HTERT RPE-1 (cell line): ENCODE data around the gene PKNOX2.

Experiments
- in situ Hi-C: fragments of 300-500 bp; cut with MboI; formaldehyde crosslinking; loops from 4 replicates; pipeline ENCODE4 v1.14.3; 2020; ENCODE audit warnings: low sequenced_read_pairs

The PKNOX2 gene

DNA sequence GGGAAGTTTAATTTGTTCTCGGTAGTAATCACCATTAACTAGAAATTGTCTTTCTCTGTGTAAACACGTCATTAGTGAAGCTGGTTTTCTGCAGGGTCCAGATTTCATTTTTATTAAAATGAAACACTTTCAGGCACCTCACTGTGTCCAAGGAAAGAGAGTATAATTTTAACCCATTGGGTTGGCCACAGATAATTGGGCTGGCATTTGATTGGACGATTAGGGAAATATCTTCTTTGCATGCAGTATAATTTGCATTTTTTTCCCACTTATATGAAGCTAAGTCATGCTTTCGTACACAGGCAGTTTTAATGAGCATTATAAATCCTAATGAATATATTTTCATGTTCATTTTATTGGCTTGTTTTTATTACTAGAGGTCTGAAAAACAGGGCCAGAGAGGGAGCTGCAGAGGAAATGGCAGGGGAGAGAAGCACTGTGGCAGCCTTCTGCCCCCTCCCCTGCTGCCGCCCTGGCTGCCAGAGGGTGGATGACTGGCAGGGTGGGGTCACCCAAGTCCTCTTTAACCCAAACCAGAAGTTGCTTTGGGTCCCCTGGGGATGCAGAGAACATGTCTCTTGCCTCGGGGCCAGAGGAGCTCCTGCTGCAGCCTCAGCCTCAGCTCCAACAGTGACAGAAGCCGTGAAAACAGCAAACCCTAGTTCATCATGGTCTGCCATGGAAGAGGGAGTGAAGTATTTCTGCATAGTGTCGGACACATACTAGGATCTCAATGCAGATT is 93.9 kb downstream of the PKNOX2 start:
- in situ Hi-C loops, result no loop called here

DNA sequence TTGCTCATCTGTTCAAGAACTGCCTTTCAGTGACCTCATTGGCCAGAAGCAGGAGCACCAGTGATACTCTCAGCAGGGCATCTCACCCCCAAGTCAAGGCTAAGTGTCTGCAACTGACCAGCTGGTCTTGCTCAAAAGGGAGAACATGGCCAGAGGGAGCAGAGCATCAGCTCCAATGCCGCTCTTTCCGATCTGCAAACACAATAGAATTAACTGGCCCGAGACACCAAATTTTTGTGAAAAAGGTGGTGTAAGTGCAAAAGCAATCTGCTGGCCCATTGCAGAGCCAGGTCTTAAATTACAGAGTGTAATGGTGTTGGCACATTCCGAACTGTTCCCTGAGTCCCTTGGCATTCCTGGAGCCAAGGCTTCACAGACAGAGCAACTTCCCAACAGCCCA is 97.0 kb downstream of the PKNOX2 start:
- in situ Hi-C loops, result no loop called here

DNA sequence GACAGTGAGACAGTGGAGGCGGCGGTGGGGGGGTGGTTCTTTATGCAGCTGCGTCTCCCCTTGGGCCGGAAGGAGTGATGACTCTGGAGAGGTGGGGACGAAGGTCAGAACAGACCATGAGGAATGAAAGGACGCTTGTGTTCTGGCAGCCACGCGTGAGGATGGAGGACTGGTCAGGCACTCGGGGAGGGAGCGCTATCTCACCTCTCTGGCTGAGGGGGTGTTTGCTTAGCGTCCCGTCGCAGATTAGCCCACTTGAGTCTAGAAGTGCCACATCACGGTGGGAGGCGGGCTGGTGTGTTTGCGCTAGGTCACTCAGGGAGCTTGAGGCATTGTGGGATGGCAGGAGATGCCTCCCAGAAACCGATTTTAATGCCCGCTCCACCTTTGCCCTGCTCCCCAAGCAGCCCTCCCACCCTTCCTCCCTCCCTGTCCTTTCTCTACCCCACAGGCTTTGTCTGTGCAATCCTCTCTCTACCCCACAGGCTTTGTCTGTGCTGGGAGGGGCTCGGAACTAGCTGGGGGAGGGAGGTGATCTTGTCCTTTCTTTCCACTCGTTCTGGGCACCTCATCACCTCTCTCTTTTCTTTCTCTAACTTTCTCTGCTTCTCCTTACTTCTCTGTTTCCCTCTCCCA is 97.8 kb downstream of the PKNOX2 start:
- in situ Hi-C loops, result no loop called here

DNA sequence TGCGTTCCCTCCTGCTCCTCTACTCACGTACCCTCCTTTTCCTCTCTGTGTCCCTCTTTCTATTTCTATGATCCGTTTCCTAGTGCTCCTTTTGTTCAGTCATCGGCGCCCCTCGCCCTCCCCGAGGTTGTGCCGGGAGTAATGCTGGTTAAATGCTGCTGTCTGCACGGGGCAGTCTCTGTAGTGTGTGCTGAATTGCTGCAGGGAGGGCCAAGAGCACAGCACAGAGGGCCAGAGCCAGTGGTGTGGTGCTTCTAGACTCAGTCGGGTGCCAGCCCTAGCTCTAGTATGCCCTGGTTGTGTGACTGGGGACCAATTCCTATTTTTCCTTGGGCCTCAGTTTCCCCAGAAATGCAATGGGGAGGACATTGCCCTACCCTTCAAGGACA is 98.3 kb downstream of the PKNOX2 start:
- in situ Hi-C loops, result no loop called here

DNA sequence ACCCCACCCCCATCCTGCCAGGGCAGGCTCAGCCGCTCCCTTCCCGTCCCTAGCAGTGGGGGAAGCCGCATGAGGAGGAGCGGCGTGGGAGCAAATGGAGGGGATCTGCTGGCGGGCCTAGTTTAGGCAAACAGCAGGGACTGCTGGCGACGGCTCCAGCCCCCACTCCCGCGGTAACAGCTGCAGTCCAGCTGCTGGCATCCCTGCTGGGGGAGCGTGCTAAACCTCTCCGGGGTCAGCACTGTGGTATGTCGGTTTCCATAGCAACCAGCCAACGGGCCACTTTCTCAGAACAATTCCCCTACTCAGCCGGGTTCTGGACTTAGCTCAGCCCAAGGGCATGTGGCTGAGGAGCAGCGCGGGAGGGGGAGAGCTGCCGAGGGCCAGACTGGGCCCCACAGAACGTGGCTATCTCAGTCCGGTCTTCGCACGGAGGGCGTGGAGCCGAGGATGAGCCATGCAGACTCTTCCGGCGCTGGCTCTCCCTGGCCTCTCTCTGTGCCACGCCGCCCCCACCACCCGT is 98.8 kb downstream of the PKNOX2 start:
- in situ Hi-C loops, result no loop called here

DNA sequence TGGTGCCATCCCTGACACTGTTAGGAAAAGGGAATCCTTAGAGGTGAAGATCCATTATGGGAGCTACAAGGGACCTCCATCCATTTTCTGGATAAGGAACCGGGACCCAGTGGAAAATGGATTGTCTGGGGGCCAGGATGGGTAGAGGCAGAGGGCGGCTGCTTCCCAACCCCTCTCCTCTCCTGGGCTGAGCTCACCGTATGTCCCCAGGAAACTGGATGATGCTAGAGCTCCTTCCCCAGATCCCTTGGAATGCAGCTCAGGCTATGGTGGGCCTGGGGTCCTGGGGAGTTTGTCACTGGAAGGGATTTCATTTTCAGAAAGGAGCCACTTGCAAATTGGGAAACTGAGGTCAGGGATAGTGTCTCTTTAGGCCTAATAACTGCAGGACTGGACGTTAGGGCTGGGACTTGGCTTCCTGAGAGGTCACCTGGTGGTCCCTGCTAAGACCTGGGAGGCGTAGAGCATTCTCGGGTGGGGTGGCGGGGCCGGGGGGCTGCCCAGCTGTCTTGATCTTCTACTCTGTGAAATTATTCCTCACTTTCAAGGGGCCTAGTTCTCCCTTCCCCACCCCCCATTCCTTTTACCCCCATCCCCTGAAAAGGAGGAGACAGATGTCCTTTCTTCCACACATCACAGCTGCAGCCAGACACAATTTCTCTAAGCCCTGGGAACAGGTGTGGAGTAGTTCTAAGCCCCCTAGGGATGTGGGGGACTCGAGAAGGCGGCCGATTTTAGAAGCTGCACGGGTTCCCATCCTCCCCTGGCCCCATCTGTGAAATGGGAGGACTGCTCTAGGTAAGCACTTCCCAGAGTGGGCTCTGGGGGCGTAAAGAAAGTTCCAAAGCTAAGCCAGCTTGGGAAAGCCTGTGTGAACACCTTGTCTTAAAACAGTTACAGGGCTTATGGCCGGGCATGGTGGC is 99.8 kb downstream of the PKNOX2 start:
- in situ Hi-C loops, result no loop called here

DNA sequence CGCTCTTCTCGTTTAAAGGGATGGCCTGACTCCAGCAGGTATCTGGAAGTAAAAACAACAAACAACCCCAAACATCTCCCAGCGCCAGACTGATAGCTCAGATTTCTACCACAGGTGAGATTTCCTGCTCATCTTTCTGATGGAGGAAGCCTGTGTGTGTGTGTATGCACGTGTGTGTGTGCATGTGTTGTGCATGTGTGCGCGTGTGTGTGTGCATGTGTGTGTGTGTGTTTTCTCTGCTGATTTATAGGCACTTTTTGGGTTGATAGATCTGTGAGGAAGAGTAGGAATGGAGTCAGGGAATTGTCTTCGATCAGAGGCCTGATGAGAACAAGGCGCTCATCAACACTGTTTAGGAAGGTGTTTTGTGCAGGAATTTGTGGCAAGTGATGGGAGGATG is 103.0 kb downstream of the PKNOX2 start:
- in situ Hi-C loops, result no loop called here

DNA sequence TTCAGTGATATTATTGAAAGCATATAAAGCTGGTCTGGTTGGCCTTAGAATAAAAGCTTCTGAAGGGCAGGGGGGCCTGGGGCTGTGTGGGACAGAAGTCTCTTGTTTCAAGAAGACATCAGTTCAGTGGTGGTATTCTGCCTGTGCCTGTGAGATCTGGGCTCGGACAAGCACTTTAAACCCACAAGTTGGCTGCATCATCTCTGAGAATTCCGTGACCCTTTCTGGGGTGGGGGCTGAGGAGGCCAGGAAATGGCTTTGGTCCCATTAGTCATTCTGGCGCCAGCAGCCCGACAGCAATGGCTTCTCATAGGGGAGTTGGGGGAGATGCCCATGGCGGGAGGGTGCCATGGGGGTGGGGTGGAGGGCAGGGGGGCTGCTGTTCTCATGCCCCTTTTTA is 104.1 kb downstream of the PKNOX2 start:
- in situ Hi-C loops, result no loop called here

DNA sequence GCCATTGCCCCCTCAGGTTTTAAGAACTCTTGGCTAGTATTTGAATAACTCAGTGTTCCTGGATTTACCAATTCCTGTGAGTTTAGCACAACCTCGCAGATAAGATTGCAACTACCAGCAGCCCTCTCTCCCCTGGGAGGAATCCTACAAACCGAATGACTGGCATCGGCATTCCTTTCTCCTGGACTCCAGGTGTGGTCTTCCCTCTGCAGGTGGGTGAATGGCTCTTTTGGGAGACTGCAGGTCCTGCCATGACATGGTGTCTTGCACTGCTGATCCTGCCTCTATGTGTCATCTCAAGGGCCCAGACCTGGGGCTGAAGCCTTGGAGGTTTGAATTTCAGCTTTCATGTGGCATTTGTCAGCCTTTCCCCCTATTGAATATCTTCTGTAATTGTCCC is 105.6 kb downstream of the PKNOX2 start:
- in situ Hi-C loops, result no loop called here

DNA sequence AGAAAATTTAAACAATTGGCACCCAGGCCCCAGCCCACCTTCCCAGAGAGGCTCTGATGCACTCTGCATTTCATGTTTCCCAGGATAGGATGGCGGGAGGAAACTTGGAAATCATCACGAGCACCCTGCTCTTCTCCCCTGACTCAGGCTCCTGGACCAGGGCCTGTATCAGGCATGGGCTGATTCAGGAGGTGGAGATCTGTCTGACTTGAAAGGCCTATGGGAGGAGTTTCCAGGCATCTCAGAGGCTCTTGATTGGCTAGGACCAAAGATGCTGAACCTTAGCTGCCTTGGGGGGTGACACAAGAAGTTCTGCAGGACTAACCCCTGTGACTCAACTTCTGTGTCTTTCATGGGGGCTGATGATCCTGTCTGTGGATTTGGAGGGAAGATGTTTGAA is 106.2 kb downstream of the PKNOX2 start:
- in situ Hi-C loops, result no loop called here

DNA sequence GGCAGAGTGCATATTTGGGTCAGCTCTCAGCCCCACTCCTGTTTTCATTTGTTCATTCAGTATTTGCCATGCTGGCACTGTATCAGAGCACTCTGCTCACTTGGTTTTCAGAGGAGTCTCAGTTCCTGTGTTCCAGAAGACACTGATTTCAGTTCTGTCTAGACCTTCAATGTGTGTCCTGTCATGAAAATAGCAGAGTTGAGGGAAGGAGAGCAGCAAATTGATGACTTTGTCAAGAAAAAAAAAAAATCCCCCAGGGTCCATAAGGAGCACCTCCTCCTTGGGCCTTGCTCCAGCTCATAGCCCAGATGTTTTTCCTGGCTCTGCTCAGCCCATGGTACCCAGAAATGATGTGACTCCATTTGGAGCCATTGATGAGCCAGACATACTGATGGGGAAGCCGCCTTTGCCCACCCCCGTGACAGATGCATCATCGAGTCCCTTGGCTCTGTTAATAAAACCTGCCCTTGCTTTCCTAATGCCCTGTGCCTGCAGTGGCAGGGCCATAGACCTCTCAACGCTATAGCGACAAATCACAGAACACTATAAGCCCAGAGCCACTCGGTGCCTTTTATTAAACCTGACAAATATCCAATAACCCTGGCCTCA is 107.0 kb downstream of the PKNOX2 start:
- in situ Hi-C loops, result no loop called here

DNA sequence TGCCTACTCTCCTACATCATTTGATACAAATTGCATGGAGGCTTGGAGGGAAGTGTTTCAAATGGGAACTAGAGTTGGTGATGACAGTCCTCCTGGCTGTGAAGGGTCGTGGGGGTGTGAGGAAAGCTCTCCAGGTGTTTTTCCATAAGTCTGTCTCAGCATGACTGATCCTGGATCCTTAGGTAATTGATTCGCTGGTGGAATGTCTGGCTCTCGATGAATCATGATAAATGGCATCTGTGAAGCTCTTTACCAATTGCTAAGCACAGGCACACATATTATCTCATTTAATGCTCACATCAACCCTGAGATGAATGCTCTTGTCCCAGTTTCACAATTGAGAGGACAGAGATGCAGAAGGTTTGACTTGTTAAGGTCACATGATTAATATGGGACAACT is 107.5 kb downstream of the PKNOX2 start:
- in situ Hi-C loops, result no loop called here

DNA sequence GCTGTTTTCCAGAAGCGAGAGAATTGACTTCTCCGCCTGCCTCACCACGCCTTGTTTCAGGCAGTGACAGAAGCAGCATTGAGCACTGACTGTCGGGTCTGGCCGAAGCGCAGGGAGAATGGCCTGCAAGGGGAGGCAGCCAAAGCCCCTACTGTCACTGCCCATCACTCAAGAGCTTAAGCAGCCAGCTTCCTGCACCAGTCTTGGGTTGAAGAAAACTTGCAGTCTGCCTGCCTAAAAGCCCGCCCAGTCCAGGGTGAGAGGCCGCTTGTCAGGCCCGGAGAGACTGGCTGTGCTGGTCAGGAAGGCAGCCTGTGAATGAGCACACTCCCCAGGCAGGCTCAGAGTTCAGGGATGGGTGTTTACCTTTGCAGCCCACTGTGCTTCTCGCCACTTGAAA is 108.3 kb downstream of the PKNOX2 start:
- in situ Hi-C loops, result no loop called here

DNA sequence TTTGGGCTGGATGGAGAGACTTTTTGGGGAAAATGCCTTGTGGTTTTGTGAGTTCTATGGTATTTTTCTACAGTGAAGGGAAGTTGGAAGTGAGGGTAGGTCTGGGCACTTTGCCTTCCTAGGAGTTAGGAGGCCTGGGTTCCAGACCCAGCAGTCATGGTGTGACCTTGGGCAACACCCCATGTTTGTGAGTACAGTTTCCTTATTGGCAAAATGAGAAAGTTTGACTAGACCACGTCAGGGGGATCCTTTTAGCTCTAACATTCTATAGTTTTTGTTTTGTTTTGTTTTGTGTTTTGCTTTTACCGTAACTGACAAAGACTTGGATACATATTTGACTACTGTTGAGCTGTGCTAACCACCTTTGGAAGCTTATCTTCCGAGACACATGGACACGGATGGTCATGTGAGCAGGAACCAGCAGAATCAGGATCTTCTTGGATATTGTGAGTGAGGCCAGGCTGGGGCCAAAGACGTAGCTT is 109.0 kb downstream of the PKNOX2 start:
- in situ Hi-C loops, result no loop called here

DNA sequence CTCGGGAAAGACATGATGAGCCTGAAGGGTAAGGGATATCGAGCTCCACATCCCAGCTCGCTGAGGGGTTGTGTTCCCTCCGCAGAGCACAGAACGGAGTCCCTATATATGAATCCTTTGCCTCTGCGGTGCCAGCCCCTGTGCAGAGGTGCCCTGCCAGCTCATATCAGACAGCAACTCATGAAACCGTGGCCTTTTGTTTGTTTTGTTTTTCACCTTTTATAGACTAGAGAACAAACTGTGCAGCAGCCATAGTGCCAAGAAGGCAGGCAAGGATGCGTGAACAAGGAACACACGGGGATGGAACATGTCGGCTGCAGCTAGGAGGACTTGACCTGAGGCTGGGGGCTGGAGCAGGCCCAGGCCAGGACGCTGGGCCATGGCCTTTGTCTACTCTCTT is 109.8 kb downstream of the PKNOX2 start:
- in situ Hi-C loops, result no loop called here

DNA sequence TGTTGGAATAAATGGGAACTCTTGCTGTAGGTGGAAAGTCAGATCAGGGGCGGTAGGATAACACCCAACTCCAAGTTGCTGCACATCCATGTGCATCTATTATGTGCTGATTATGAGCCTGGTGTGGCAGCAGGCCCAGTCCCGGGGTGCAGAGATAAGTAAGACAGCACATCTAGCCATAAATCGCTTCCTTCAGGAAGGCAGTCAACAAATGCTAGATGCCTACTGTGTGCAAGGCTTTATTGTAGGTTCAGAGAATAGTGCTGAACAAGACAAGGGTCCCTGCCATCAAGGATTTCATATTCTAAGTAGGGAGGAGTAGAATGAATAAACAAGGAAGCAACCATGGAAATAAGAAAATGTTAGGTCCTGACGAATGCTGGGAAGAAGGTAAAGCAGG is 110.2 kb downstream of the PKNOX2 start:
- in situ Hi-C loops, result no loop called here

DNA sequence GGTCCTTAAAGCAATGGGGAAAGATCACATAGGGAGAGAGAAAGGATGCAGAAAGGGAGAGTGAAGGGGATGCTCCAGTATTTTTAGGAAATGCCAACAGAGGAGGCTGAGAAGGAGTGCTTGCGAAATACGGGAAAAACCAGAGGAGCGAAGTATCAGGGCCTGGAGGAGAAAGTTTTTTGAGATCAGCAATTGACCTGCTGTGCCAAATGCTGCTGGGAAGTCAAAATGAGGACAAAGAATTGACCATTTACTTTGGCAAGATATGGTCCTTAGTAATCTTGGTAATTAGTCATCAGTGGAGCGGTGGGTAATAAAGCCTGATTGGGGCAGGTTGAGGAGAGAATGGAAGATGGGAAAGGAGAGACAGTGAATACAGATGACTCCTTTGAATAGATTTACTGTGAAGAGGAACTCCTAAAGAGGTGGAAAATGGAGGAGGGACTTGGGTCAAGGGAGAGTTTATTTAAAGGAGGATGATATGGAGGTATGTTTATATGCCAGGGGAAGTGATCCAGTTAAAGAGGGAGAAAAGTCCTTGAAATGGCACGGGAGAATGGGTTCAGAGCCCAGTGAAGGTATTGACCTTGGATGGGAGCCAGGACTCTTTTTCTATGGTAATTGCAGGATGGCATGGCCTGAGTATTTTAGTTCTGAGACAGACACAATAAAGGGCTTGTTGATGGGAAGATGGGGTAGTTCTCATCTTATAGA is 111.5 kb downstream of the PKNOX2 start:
- in situ Hi-C loops, result no loop called here

DNA sequence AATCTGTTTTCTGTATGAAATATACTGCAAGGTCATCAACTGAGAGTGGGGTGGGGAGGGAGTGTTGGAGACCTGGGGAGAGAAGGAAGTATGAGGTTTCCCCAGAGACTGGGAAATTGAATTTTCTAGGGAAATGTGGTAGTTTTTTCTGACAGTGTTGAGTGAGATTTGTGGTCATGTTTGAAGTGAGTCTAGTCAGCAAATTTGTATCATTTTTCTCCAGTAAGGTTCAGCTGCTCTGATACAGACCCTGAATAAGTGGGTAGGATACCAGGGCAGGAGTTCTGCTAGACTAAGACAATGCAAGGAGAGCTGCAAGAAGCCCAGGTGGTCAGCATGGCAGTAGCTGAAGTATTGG is 112.0 kb downstream of the PKNOX2 start:
- in situ Hi-C loops, result no loop called here

DNA sequence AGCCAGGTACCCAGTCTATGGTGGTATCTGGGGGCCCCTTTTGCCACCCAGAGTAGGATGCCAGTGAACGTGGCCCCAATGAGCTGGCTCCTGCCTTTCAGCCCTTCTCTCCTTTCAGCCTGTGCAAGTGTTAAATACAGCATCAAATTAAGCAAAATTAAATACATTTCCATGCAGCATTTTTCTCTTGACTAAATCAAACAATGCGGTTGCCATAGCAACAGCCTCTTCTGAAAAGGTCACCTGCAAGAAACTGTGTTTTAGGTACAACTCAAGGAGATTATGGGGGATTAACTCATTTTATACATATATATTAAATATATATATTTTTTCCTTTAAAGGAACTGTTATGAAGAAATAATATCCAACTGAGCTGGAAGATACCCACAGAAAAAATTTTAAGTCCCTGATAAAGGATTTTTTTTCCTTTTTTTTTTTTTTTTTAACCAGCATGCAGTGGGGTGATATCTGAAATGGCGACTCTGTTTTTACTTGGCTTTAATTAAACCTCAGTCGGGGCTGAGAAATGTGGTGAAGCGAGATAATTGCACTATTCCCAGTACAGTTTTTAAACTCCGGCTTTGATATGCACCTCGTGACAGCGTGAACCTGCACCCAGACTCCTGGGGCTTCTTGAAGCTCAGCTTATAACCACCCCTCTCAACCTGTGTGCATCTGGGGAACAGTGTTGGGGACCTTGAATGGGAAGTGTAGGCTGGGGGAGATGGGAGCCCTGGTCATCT is 115.3 kb downstream of the PKNOX2 start:
- in situ Hi-C loops, result no loop called here

DNA sequence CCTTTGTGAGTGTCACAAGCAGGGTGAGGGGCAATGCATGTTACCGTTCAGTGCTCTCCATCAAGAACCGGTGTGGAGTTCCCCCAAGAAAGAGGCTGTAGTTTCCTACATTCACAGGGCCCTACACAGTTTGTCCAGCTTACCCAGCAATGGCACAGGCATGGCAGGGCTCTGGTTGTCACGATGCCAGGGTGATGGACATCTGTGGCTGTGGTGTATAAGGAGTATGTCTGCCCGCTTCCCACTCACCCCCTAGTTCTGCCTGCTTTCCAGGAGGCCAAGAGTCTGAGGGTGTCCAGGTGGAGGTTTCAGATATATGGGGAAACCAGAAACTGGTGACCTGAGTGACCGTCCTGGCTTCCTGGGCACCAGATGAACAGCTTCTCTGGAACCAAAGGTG is 116.1 kb downstream of the PKNOX2 start:
- in situ Hi-C loops, result no loop called here
